Measurements from ENCODE around the gene KIF2C.
A peak's percentile ranks its signal among the peaks of the same experiment; 100 is the strongest.

Gene KIF2C

DNA sequence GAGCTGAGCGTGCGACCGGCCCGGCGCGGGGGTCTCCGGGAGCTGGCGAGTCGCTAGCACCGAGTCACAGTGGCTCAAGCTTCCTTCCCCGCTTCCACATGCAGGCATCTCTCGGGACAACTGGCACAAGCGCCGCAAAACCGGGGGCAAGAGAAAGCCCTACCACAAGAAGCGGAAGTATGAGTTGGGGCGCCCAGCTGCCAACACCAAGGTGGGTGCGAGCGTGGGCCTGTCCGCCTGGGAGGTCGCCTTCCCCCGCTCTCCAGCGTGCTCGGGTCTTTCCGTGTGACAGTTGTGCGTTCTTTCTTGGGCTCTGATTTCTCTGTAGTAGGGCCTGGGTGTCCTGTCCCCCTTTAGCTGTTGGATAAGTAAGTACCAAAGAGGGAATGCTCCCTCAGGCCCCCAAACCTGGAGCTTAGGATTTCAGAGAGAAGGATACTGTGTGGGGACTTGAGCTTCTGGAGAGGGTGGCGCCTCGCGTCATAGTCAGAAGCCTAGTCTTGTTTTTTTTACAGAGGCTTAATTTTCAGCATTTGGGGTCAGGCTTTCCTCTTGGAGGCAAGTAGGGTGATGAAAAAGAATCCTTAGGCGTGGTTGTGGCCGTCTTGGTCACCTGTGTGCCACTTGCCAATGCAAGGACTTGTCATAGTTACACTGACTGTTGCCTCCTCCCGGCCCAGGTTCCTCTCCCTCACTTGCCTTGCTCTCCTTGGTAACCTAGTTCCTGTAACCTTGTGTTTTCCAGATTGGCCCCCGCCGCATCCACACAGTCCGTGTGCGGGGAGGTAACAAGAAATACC lies 36.5 kb downstream of the KIF2C start:
- no peaks in the 10 kb centered on the region for H3K27me3 Mint-ChIP-seq (ENCODE audit: low read depth)
- H3K9me3 Mint-ChIP-seq: no peaks in the 10 kb centered on the region
- peaks cover 43% of the 10 kb centered on the region for H3K36me3 Mint-ChIP-seq (ENCODE audit: low read depth)

GRCh38 chr1:44776730-44777068 lies 37.1 kb downstream of the KIF2C start:
- H3K4me3 Mint-ChIP-seq: peak overlapping the region; percentile 90

More for the DNA sequence above, 36.5 kb downstream of the KIF2C start:
- H3K27ac Mint-ChIP-seq: peak overlapping the region; percentile 89
- H3K4me1 Mint-ChIP-seq (ENCODE audit: low read depth): peaks cover 31% of the 10 kb centered on the region
- peak overlapping the region; percentile 90 for H3K4me3 Mint-ChIP-seq

DNA sequence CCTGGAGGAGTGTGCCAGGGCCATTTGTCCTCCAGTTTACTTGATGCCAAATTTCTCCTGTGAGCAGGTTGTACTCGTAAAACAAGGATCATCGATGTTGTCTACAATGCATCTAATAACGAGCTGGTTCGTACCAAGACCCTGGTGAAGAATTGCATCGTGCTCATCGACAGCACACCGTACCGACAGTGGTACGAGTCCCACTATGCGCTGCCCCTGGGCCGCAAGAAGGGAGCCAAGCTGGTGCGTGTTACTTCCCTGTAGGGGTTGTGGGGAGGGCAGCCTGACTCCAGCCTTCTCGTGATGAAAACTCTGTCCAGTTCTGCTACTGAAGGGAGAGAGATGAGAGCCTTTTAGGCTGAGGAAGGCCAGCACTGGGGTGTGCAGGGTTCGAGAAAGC lies 37.9 kb downstream of the KIF2C start:
- Mint-ChIP-seq H3K4me1 (ENCODE audit: low read depth) (peaks cover 32% of the 10 kb centered on the region), H3K4me3 (peak overlapping the region; percentile 90), H3K36me3 (ENCODE audit: low read depth) (peaks cover 49% of the 10 kb centered on the region), H3K27me3 (ENCODE audit: low read depth) (no peaks in the 10 kb centered on the region), H3K27ac (peak overlapping the region; percentile 59), H3K9me3 (no peaks in the 10 kb centered on the region)

More at GRCh38 chr1:44776730-44777068, 37.1 kb downstream of the KIF2C start:
- no peaks in the 10 kb centered on the region for H3K9me3 Mint-ChIP-seq
- peaks cover 49% of the 10 kb centered on the region for H3K36me3 Mint-ChIP-seq (ENCODE audit: low read depth)
- H3K4me1 Mint-ChIP-seq (ENCODE audit: low read depth): peaks cover 32% of the 10 kb centered on the region
- peak overlapping the region; percentile 89 for H3K27ac Mint-ChIP-seq
- no peaks in the 10 kb centered on the region for H3K27me3 Mint-ChIP-seq (ENCODE audit: low read depth)

GRCh38 chr1:44777969-44778635 lies 38.5 kb downstream of the KIF2C start:
- peaks cover 49% of the 10 kb centered on the region for H3K36me3 Mint-ChIP-seq (ENCODE audit: low read depth)
- H3K9me3 Mint-ChIP-seq: no peaks in the 10 kb centered on the region

DNA sequence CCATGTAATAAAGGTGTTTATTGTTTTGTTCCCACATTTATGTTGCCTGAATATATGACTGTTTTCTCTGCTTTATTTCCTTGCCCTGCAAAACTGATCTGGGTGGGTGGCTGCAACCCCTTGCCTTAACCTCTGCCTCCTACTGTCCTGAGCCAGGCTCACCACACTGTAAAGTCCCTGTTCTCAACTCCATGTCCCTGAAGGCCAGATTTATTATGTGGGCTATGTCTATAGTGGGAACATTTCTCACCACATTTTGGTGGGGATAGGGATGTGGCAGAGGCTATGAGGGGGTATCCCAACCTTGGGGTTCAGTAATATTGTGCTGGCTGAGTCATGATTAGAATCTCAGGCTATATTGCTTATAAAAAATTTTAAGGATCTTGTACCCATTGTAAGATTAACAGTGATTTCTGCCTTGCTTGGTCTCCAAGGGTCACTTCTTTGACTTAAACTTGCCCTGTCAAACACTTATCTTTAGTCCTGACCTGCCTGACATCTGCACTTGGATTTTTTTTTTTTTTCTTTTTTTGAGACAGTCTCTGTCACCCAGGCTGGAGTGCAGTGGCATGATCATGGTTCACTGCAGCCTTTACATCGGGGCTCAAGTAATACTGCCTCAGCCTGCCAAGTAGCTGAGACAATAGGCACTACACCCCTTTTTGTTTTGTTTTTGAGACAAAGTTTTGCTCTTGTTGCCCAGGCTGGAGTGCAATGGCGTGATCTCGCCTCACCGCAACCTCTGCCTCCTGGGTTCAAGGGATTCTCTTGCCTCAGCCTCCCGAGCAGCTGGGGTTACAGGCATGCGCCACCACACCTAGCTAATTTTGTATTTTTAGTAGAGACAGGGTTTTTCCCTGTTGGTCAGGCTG lies 39.3 kb downstream of the KIF2C start:
- Mint-ChIP-seq H3K4me3 (peak overlapping the region; percentile 59), H3K36me3 (ENCODE audit: low read depth) (peaks cover 51% of the 10 kb centered on the region)

More at GRCh38 chr1:44777969-44778635, 38.5 kb downstream of the KIF2C start:
- Mint-ChIP-seq H3K27me3 (ENCODE audit: low read depth) (no peaks in the 10 kb centered on the region), H3K27ac (peak overlapping the region; percentile 59), H3K4me1 (ENCODE audit: low read depth) (peaks cover 32% of the 10 kb centered on the region), H3K4me3 (peak overlapping the region; percentile 90)

GRCh38 chr1:44780583-44781121 lies 41.0 kb downstream of the KIF2C start:
- Mint-ChIP-seq H3K4me1 (ENCODE audit: low read depth) (peaks cover 41% of the 10 kb centered on the region), H3K27ac (no peak overlapping the region), H3K36me3 (ENCODE audit: low read depth) (peaks cover 51% of the 10 kb centered on the region), H3K9me3 (no peaks in the 10 kb centered on the region), H3K4me3 (no peak overlapping the region), H3K27me3 (ENCODE audit: low read depth) (no peaks in the 10 kb centered on the region)

More for the DNA sequence above, 39.3 kb downstream of the KIF2C start:
- H3K27ac Mint-ChIP-seq: no peak overlapping the region
- no peaks in the 10 kb centered on the region for H3K9me3 Mint-ChIP-seq
- H3K4me1 Mint-ChIP-seq (ENCODE audit: low read depth): peaks cover 38% of the 10 kb centered on the region
- H3K27me3 Mint-ChIP-seq (ENCODE audit: low read depth): no peaks in the 10 kb centered on the region

DNA sequence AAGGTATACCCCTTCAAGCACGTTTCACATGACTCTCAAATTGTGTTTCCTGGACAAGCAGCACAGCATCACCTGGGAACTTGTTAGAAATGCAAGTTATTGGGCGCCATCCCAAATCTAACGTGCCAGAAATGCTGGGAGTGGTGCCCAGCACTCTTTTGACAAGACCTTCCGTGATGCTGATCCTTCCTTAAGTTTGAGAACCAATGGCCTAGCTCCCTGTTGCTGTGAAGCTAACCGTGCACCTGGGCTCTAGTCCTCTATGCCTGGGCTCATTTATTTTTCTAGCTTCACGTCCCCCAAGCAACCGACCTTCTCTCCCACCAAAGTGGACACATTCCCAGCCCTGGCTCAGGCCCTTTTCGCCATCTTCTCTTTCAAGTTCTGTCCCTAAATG lies 44.1 kb downstream of the KIF2C start:
- Mint-ChIP-seq H3K36me3 (ENCODE audit: low read depth) (peaks cover 26% of the 10 kb centered on the region), H3K27me3 (ENCODE audit: low read depth) (no peaks in the 10 kb centered on the region), H3K27ac (peak overlapping the region; percentile 43), H3K4me1 (ENCODE audit: low read depth) (peaks cover 30% of the 10 kb centered on the region), H3K9me3 (no peaks in the 10 kb centered on the region), H3K4me3 (peak overlapping the region; percentile 47)

GRCh38 chr1:44784094-44785028 lies 44.7 kb downstream of the KIF2C start:
- H3K9me3 Mint-ChIP-seq: no peaks in the 10 kb centered on the region
- peaks cover 26% of the 10 kb centered on the region for H3K4me1 Mint-ChIP-seq (ENCODE audit: low read depth)
- H3K4me3 Mint-ChIP-seq: peak overlapping the region; percentile 65
- peak overlapping the region; percentile 45 for H3K27ac Mint-ChIP-seq
- H3K27me3 Mint-ChIP-seq (ENCODE audit: low read depth): no peaks in the 10 kb centered on the region
- peaks cover 20% of the 10 kb centered on the region for H3K36me3 Mint-ChIP-seq (ENCODE audit: low read depth)

DNA sequence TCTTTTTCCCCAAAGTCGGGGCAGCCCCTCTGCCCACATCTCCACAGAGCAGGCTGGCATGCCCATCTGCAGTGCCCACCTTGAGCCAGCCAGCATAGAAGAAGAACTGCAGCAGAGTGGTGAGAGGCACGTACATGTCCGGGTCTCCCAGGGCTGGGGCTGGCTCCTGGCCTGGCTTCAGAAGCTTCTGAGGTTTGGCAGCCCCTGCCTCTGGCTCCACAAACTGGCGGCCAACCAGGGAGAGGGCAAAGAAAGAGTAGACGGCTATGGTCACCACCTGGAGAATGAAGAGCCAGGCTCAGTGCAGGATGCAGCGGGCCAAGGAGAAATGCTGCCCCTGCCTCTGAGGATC lies 45.4 kb downstream of the KIF2C start:
- Mint-ChIP-seq H3K9me3 (no peaks in the 10 kb centered on the region), H3K27me3 (ENCODE audit: low read depth) (no peaks in the 10 kb centered on the region), H3K4me3 (peak overlapping the region; percentile 65), H3K27ac (peak overlapping the region; percentile 45), H3K36me3 (ENCODE audit: low read depth) (peaks cover 18% of the 10 kb centered on the region), H3K4me1 (ENCODE audit: low read depth) (peaks cover 26% of the 10 kb centered on the region)

GRCh38 chr1:44785501-44786137 lies 46.0 kb downstream of the KIF2C start:
- H3K27ac Mint-ChIP-seq: no peak overlapping the region
- peaks cover 12% of the 10 kb centered on the region for H3K36me3 Mint-ChIP-seq (ENCODE audit: low read depth)
- peaks cover 26% of the 10 kb centered on the region for H3K4me1 Mint-ChIP-seq (ENCODE audit: low read depth)
- H3K27me3 Mint-ChIP-seq (ENCODE audit: low read depth): no peaks in the 10 kb centered on the region
- no peaks in the 10 kb centered on the region for H3K9me3 Mint-ChIP-seq
- H3K4me3 Mint-ChIP-seq: peak overlapping the region; percentile 65

GRCh38 chr1:44786138-44786840 lies 46.7 kb downstream of the KIF2C start:
- Mint-ChIP-seq H3K36me3 (ENCODE audit: low read depth) (peaks cover 6% of the 10 kb centered on the region), H3K4me3 (peak overlapping the region; percentile 65), H3K4me1 (ENCODE audit: low read depth) (peaks cover 24% of the 10 kb centered on the region)

GRCh38 chr1:44786841-44787426 lies 47.3 kb downstream of the KIF2C start:
- Mint-ChIP-seq H3K4me3 (peak overlapping the region; percentile 65), H3K27me3 (ENCODE audit: low read depth) (no peaks in the 10 kb centered on the region), H3K36me3 (ENCODE audit: low read depth) (peaks cover 3% of the 10 kb centered on the region), H3K9me3 (no peaks in the 10 kb centered on the region), H3K4me1 (ENCODE audit: low read depth) (peaks cover 24% of the 10 kb centered on the region), H3K27ac (no peak overlapping the region)

More at GRCh38 chr1:44786138-44786840, 46.7 kb downstream of the KIF2C start:
- no peak overlapping the region for H3K27ac Mint-ChIP-seq
- H3K27me3 Mint-ChIP-seq (ENCODE audit: low read depth): no peaks in the 10 kb centered on the region
- no peaks in the 10 kb centered on the region for H3K9me3 Mint-ChIP-seq

Data from T-helper 1 cell treated with Interleukin-12 subunit alpha and Interleukin-12 subunit beta and Interleukin-4 antibody, amounts not matched to agents 30 μg/mL and 1 μg/mL, for 36 hours (primary cell).